ENCODE results near the gene STX18.
"Not testable (repeated sequence)": the region's sequence is repeated elsewhere in the genome, so short reads cannot be mapped to it uniquely, and the experiment has no call there.

Gene STX18

DNA sequence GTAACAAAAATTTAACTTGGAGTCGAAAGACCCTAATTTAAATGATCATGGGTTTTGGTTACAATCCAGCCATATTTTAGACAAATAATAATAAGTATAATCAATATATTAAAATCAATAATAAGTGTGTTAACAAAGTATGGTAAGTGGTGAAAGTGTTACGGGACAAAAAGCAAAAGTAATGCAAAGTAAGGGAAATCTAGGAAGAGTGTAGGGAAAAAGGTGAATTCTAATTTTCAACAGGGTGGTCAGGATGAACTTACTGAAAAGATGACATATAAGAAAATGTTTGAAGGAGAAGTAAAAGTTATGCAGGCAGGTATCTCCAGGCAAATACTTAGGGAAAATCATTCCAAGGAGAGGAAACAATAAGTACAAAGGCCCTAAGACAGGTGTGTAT is 32.3 kb downstream of the STX18 start:
- DNase-seq (ENCODE audit: low read depth in 2 of 2), result no peak

- DNase-seq (ENCODE audit: low read depth in 2 of 2), result no peak
Observed at GRCh38 chr4:4507923-4508322, 33.9 kb downstream of the STX18 start.

GRCh38 chr4:4507403-4507802 is 34.4 kb downstream of the STX18 start:
- DNase-seq (ENCODE audit: low read depth in 2 of 2), result no peak

GRCh38 chr4:4506961-4507360 is 34.9 kb downstream of the STX18 start:
- DNase-seq (ENCODE audit: low read depth in 2 of 2), result no peak

DNA sequence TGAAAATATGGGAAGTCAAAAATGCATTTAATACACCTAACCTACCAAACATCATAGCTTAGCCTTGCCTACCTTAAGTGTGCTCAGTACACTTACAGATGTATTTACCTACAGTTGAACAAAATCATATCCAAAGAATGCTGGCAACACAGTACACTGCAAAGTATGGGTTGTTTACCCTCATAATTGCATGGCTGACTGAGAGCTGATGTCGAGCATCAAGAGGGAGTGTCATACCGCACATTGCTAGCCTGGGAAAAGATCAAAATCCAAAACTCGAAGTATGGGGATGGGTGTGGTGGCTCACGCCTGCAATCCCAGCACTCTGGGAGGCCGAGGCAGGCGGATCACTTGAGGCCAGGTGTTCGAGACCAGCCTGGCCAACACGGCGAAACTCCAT is 36.6 kb downstream of the STX18 start:
- DNase-seq (ENCODE audit: low read depth in 2 of 2), result not testable (repeated sequence)

DNA sequence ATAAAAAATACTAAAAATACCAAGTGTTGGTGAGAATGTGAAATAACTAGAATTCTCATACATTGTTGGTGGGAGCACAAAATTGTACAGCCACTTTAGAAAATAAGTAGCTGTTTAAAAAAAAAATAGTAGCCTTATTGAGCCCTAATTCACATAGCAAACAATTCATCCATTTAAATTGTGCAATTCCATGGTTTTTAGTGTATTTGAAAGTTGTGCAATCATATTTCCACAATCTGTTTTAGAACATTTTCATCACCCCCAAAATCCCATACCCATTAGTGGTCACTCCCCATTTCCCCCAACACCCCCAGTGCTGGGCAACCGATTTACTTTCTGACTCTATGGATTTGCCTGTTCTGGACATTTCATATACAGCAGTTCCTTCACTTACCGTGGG is 37.1 kb downstream of the STX18 start:
- DNase-seq (ENCODE audit: low read depth in 2 of 2), result no peak

DNA sequence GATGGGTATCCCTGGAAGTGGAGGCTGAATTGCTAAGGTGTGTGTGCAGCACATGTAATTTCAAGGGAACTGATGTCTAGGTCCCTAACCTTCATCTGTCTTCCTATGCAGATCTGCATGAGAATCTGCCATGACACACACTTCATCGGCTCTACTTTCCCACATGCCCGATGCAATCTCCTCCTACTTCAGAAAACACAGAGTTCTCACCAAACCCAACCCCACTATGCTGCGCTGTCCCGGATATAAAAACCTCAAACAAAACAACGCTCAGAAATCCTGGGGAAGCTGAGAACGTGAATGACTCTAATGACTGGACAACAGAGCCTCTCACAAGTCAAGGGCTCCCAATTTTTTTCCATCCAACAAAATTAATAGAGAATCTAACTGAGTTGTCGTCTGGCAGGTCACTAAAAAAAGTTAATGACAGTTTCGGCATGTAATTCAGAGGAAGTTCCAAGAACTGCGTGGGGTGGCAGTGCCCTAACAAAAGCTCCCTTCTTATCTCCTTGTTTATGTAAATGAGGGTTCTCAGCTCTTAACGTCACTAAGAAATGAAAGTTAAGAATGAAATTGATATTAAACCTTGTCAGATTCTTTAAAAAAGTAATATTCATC is 39.0 kb downstream of the STX18 start:
- DNase-seq (ENCODE audit: low read depth in 2 of 2), result peak; percentile 5 to 8

- DNase-seq (ENCODE audit: low read depth in 2 of 2), result no peak
Observed at GRCh38 chr4:4501679-4502078, 40.2 kb downstream of the STX18 start.

- no peak for DNase-seq (ENCODE audit: low read depth in 2 of 2)
Observed at GRCh38 chr4:4499438-4500123, 42.3 kb downstream of the STX18 start.

- no peak for DNase-seq (ENCODE audit: low read depth in 2 of 2)
Observed at GRCh38 chr4:4496592-4497372, 45.1 kb downstream of the STX18 start.

GRCh38 chr4:4494882-4495281 is 47.0 kb downstream of the STX18 start:
- DNase-seq (ENCODE audit: low read depth in 2 of 2), result no peak

DNA sequence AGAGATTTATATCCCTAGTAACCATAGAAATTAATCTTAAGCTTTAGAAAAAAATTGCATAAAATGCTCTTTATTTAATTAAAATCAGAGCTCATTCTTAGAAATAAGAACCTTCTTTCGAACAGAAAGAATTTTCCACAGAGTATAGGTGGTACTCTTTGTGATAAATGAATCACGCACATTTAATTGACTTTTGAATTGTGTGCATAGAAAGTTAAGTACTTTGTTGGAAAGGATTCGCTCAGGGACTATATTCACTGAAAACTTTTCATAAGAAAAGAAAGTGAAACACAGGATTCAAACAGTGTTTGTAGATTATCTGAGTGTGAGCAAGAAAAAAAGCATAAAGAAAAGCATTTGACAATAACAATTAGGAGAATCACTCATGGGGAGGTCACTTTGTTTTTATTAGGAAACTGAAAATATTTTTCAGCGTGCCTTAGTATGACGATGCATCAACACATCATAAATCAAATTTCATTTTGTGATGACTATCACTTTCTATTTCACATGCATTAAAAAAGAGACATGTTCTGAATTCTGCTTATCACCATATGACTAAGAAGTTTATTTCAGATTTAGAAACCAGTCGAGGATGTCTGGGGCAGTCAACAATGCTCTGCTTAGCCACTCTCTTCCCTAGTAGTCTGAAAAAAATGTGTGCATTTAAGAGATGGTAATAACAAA is 49.5 kb downstream of the STX18 start:
- no peak for DNase-seq (ENCODE audit: low read depth in 2 of 2)

- no peak for DNase-seq (ENCODE audit: low read depth in 2 of 2)
Observed at GRCh38 chr4:4491396-4491893, 50.4 kb downstream of the STX18 start.

GRCh38 chr4:4490816-4491215 is 51.0 kb downstream of the STX18 start:
- no peak for DNase-seq (ENCODE audit: low read depth in 2 of 2)

DNA sequence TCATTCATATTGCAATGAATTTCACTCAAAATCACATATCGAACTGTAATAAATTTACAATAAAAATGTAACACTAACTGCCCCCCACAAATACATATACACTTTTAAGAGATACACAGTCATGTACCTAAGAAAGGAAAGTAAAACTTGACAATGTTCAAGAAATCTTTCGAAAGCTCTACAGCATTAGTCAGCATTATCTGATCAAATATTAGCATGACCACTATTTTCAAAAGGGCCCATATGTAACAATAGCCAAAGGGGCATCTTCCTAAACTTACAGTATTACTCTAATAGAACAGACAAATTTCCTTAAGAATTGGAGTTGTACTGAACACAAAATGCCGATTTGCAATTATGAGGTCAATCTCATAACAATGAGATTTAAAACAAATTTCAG is 51.8 kb downstream of the STX18 start:
- DNase-seq (ENCODE audit: low read depth in 2 of 2), result no peak

DNA sequence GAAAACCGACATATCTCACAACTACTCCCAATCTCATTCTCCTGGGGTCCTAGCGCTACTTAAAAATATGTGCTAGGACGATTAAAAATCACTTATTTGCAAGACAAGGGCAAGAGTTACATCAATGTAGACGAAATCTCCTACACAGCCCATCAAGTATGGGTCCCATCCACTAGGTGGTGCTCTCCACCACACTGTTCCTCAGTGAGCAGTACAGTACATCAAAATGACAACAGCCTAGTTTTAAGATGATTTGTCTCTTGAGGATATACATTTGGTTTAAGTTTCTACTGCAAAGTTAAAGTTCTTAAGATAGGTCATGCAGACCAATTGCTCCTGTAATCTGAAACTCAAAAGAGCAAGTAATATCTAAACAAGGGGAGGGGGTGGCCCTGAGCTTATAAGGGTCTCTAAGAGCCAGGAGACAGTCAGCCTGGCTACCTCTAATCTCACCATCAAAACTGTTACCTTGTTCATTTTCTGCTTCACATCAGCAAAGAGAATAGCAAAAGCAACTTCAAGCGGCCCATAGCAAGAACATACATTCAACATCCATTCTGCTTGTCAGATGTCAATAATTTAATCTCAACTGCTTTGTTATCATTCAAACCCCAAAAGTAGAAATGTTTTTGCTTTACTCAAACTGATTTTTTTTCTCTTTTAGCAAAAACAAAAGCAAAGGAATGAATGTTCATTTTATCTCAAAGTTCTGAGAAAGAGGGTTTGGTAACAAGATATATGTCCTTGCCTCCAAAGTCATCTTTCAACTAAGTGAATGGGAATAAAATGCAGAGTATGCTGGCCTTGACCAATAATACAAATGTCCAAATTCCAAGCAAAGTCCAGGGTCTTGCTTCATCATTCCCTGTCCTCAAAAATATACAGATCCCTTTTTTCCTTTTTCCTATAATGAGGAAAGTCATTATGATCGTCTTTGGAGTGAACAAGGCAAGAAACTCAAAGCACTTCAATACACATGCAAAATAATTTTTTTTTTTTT is 53.1 kb downstream of the STX18 start:
- peak; percentile 48 to 49 for DNase-seq (ENCODE audit: low read depth in 2 of 2)

GRCh38 chr4:4486969-4487368 is 54.9 kb downstream of the STX18 start:
- DNase-seq (ENCODE audit: low read depth in 2 of 2), result no peak

DNA sequence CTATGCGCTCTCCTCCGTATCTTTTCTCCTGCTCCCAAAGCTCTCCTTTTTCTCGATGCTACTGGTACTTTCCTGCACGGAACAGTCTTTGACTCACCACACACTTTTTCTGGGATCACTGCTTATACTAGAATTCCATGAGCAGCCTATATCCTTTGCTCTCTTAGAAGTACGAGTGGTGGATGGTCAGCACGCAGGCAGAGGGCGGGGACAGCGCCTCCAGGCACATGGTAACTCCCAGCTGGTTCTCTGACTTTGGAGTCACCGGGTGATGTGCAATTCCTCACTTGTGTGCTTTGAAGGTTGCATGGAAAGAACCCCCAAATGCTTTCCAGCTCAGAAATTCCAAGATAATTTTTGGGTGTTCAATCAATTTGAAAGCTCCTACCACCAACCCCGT is 56.0 kb downstream of the STX18 start:
- DNase-seq (ENCODE audit: low read depth in 2 of 2), result no peak

GRCh38 chr4:4481399-4481994 is 60.4 kb downstream of the STX18 start:
- DNase-seq (ENCODE audit: low read depth in 2 of 2), result no peak

- DNase-seq (ENCODE audit: low read depth in 2 of 2), result no peak
Observed at GRCh38 chr4:4480685-4481398, 61.0 kb downstream of the STX18 start.
